NCI-H1105 (cell line): ENCODE data around the gene TMEM272.

Source experiments
- DNase-seq: peaks from one replicate; lab custom pipeline; 2025; lab: John Stamatoyannopoulos, UW

Gene TMEM272

DNA sequence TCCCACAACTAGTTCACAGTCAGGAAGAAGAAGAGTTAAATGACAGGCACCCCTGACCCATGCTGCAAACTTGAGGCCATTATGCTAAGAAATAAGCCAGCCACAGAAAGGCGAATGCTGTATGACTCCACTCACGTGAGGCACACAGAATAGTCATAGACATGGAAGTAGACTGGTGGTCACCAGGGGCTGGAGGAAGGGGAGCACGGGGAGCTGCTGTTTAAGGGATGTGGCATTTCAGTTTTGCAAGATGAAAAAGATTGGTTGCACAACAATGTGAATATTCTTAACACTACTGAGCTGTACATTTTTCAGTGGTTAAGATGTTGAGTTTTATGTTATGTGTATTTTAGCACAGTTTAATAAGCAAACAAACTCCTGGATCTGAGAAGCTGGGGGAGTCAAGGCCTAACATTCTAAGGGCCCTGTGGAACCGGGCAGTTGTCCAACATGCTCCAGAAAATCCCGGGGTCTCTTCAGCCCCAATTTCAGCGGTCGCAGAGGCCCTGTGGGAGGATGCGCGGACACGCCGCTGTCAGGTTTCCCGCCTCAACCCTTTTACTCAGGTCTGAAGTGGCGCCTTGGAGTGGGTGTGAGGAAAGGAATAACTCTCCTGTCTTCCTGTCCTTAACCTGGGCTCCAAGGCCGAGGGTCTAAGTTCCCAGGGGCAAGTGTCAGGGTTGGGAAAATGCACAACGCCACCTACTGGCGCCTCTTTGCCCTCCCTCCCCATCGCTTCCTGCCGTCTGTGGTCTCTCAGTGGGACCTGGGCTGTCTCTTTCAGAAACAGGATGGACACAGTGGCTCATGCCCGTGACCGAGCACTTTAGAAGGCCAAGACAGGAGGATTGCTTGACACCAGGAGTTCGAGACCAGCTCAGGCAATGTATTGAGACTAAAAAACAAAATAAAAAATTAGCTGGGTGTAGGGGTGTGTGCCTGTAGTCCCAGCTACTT is 4.4 kb upstream of the TMEM272 start:
- no peak for DNase-seq

GRCh38 chr13:51848674-51849073 is 3.7 kb upstream of the TMEM272 start:
- DNase-seq, result no peak

DNA sequence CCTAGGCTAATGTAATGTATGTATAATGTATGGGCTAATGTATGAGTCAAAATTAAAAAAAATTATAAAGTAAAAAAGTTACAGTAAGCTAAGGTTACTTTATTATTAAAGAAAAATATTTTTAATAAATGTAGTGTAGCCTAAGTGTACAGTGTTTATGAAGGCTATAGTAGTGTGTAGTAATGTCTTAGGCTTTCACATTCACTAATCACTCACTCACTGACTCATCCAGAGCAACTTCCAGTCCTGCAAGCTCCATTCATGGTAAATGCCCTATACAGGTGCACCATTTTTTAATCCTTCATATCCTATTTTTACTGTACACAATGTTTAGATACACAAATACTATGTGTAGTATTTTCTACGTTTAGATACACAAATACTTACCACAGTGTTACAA is 1.8 kb upstream of the TMEM272 start:
- no peak for DNase-seq

DNA sequence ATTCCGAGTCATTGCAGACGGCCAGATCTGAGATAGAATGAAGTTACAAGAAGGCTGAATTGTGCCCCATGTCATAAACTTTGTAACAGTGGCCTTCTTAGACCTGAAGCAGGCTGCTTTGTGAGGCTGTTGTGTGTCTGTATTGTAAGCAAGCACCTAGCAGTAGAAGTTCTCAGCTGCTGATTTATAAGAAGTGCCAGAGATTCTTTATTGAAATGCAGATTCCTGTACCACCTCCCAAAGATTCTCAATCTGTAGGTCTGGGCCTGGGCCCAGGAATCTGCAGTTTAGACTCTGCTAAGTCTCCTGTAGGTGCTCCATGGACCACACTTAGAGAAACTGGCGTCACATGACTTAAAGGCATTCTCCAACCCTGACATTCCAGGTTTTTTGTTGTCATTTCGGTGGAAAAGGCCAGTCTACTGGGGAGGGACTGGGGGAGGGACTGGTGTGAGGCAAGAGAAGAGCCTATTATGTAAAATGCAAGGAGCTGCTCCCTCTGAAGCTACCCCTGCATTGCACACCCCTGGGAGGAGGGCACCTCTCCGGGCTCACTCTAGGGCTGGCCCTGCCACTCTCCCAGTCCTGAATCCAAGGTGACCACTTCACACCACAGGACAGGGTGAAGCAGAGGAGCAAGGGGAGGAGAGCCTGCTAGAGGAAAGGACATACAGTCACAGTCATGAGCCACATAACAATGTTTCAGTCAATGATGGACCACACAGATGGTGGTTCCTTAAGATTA is 769 bp upstream of the TMEM272 start:
- DNase-seq, result no peak

- DNase-seq, result no peak
These were observed 1.4 kb downstream of the TMEM272 start for GRCh38 chr13:51843529-51843928.

GRCh38 chr13:51841732-51842131 is 3.2 kb downstream of the TMEM272 start:
- DNase-seq, result no peak

DNA sequence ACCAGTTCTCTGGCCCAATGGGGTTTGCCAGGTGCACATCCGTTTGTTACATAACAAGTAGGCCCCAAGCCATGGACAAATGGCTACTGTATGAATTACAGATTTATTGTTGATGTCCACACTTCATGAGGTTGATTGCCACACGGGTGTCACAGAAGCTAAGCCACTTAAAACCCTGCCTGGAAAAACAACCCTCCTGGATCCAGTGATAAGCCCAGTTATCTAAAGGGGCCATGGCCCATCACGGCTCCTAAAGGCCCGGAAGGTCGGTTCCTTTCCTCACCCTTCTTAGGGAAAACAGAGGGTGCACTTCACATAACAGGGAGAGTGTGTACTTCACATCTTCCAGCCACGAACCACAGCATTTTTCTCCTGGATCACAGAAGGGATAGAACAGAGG is 4.1 kb downstream of the TMEM272 start:
- DNase-seq, result no peak

DNA sequence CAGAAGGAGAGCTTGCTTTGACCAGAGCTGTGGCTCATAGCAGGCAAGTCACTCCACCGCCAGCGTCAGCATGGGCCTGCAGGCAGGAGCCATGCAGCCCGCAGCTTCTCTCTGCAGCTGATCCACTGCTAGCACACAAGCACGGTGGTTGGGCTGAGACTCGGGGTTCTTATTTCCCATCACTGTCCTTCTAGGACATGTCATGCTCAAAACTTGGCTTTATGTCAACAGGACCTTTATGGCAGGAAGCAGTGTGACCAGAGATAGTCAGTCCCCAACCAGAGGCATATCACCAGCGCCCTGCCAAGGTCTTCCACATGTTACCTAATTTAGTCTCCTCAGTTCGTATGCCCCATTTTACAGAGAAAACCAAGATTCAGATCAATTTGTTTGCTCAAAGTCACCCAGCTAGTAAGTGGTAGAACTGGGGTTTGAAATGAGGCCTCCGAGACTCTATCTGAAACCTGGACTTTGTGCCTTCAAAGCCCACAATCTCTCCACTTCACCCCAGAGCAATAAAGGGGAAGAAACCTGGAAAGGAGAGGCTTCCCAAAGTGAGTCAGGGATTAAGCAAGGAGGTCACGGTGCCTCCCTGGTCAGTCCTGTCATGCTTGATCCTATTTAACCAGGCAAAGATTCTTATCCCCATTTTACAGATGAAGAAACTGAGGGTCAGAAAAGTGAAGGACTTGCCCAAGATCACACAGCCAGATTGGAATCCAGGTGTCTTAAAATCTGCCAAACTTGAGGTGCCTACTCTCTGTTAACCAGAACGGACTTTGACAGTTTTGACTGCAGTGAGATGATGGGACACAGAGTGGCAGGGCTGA is 5.1 kb downstream of the TMEM272 start:
- no peak for DNase-seq

GRCh38 chr13:51838240-51838846 is 6.6 kb downstream of the TMEM272 start:
- no peak for DNase-seq

DNA sequence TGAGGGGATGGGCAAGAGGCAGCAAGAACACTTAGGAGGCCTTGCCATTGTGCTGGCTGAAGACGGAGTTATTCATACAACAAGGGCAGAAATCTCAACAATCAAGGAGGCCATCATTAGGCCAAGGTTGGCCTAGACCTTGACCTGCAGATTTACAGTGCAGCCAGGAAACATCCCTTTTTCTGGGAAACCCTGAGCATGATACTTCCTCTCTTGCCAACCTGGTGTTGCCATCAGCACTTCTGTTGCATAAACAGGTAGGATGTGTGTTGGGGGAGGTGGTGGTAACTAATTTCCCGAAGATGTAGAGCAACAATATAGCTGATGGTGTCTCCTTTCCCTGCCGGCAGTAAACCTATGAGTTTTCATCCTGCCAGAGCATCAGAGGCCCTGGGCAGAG is 8.0 kb downstream of the TMEM272 start:
- DNase-seq, result no peak

DNA sequence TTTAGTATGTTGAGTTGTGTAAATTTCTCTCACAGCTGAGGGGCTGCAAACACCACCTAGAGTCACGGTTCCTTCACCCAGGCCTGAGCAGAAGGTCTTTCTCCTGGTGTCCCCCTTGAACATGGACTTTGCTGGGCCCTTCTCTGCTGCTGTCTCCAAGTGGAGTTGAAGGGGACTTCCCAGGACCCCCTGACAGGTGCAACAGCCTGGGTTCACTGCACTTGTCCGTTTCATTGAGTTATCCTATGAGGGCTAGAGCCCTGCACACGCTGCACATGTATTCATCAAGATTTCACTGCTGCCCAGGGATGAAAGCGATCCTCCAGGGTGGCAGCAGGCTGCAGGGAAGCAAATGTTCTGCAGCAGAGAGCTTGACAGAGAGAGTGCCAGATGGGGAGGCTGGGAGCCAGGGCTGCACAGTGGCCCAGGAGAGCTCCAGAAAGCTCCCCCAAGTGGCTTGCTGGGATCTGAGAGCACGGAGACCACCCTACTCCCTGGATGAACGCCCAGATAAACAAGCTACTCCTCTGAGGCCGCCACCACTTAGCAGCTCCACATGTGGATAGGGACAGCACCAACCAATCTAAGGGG is 10.3 kb downstream of the TMEM272 start:
- DNase-seq, result no peak

- no peak for DNase-seq
These were observed 11.0 kb downstream of the TMEM272 start for GRCh38 chr13:51833980-51834379.

GRCh38 chr13:51832471-51833152 is 12.4 kb downstream of the TMEM272 start:
- DNase-seq, result no peak

- DNase-seq, result no peak
These were observed 13.5 kb downstream of the TMEM272 start for GRCh38 chr13:51831519-51831918.

GRCh38 chr13:51829568-51829899 is 15.4 kb downstream of the TMEM272 start:
- DNase-seq, result no peak

GRCh38 chr13:51828730-51829567 is 16.0 kb downstream of the TMEM272 start:
- DNase-seq, result no peak

DNA sequence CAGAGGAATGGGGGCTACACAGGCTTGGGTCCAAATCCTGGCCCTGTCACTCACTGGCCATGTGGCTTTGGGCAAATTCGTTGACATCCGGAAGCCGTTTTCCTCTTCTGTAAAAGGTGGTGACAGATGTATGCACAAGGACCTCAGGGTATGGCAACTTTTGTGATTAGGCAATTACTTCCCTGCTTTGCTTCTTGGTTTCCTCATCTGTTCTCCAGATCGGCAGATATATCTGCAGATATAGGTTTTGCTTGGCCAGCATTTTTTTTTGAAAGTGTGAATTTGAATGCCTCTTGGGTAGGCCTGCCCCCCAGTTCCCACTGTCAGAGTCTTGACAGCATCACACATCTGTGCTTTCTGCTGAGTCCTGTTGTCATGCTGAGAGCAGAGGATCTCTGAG is 17.7 kb downstream of the TMEM272 start:
- DNase-seq, result no peak

DNA sequence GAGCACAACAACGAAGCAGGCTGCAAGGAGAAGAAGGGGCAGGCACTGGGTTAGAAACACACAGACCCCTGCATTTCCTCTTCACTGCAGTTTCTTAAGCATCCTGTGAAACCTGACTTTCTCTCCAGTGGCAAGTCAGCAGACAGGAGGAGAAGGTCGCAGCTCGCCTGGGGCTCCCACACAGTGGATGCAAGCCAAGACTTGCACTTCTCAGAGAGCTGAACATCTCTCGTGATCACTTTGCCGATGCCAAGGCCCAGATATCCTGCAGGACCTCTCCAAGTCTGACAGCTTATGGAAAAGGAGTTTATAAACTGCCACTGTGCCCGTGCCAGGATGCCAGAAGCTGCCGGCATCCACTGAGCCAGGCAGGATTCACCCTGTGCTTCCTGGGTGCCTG is 18.4 kb downstream of the TMEM272 start:
- DNase-seq, result no peak

GRCh38 chr13:51825681-51826254 is 19.2 kb downstream of the TMEM272 start:
- no peak for DNase-seq

DNA sequence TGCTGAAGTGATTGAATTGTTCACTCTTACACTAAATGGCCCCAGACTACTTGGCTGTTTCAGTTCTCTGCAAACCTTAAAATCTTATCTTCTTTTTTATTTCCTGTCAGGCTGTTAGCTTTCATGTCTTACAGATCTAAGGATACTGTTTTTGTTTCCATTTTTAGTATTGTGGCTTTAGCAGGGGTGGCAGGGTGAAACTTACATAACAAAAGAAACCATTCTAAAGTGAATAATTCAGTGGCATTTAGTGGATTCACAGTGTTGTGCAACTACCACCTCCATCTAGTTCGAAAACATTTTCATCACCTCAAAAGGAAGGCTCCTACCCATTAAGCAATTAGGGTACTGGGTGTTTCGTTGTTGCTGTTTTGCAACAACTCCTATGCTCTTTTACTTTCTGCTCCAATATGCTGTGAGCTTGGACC is 19.8 kb downstream of the TMEM272 start:
- DNase-seq, result no peak
